Measurements from ENCODE around the gene MINK1. TPM values are rescaled to one million over a fixed set of nuclear protein-coding genes. Genes with fewer than 3 reads are reported as not detected.
"Not testable (repeated sequence)": the region's sequence is repeated elsewhere in the genome, so short reads cannot be mapped to it uniquely, and the experiment has no call there.

The MINK1 gene
- total RNA-seq, 4 donors from 2014 or later, result 29.3 to 48.6 (median 46.4) TPM

DNA sequence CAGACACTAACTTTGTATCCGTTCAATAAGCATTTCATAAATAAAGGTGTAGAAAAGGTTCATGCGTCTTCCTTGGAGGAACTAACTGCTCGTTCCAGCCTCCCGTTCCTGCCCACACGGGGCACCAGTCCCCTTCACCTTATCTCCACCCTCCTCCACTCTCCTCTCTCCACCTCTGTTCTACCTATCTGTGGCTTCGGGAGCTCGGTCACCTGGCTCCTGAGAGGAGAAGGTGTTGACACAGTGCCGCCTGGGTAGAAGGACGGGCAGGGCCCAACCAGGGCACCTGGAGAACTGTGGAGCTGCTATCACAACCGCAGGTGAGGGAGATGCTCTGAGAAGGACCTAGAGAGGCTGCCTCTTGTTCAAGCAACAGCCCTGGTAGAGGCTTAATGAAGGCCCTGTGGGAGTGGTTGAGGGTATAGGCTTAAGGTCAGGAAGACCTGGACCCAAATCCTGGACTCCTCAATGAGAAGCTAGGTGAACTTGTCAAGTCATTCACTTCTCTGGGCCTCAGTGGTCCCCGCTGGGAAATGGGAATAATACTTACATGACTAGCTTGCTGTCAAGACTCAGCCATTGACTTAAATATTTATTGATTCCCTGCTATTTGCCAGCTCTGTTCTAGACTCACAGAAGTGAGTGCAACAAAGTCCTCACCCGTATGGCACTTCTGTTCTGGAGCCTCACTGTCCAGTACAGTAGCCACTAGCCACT, 9.6 kb upstream of the MINK1 start:
- no peak for ATAC-seq
- 58 to 65% methylated on average over 7 to 8 of the region's 12 CpGs for WGBS, 2 donors (ENCODE audit: low coverage in 1 of 2)

DNA sequence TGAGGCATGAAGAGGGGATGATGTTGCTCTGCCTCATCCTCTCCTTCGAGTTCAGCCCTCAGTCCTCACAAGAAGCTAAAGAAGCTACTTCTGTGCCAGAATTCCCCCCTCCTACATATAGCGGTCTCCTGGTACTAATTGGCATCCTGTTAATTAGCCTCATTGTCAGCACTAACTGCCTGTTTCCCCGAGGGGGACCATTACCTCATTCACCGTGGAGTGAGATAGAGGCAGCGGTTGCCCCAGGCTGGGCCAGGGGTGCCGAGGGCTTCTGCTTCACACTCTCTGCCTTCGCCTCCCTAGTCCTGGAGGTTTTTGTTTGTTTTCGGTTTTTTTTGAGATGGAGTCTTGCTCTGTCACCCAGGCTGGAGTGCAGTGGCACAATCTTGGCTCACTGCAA, 5.7 kb upstream of the MINK1 start:
- ATAC-seq, result no peak
- Histone ChIP-seq H3K36me3 (peaks cover 0 to 16% of the 10 kb centered on the region in 2 donors), H3K27ac (no peak overlapping the region), H3K4me3 (no peak overlapping the region), H3K4me1 (no peaks in the 10 kb centered on the region), H3K27me3 (no peaks in the 10 kb centered on the region), H3K9me3 (no peaks in the 10 kb centered on the region)
- TF ChIP-seq EP300 (IDR thresholded peaks at IDR 0.05), result no peak
- TF ChIP-seq POLR2A (IDR thresholded peaks at IDR 0.05), result no peak
- TF ChIP-seq, protein P1, sequence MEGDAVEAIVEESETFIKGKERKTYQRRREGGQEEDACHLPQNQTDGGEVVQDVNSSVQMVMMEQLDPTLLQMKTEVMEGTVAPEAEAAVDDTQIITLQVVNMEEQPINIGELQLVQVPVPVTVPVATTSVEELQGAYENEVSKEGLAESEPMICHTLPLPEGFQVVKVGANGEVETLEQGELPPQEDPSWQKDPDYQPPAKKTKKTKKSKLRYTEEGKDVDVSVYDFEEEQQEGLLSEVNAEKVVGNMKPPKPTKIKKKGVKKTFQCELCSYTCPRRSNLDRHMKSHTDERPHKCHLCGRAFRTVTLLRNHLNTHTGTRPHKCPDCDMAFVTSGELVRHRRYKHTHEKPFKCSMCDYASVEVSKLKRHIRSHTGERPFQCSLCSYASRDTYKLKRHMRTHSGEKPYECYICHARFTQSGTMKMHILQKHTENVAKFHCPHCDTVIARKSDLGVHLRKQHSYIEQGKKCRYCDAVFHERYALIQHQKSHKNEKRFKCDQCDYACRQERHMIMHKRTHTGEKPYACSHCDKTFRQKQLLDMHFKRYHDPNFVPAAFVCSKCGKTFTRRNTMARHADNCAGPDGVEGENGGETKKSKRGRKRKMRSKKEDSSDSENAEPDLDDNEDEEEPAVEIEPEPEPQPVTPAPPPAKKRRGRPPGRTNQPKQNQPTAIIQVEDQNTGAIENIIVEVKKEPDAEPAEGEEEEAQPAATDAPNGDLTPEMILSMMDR (IDR thresholded peaks at IDR 0.05), result no peak
- no peak for TF ChIP-seq POLR2AphosphoS5 (IDR thresholded peaks at IDR 0.05)
- WGBS, 2 donors (ENCODE audit: low coverage in 1 of 2), result 77 to 85% methylated on average over 5 to 6 of the region's 8 CpGs

More for the DNA sequence above, 9.6 kb upstream of the MINK1 start:
- H3K27ac ChIP-seq, result no peak overlapping the region
- no peak for TF ChIP-seq EP300 (IDR thresholded peaks at IDR 0.05)
- TF ChIP-seq POLR2A (IDR thresholded peaks at IDR 0.05), result no peak
- TF ChIP-seq, protein P1 (IDR thresholded peaks at IDR 0.05), result no peak
- no peak for TF ChIP-seq POLR2AphosphoS5 (IDR thresholded peaks at IDR 0.05)
- no peaks in the 10 kb centered on the region for H3K27me3 ChIP-seq
- H3K9me3 ChIP-seq, result no peaks in the 10 kb centered on the region
- no peaks in the 10 kb centered on the region for H3K4me1 ChIP-seq
- H3K36me3 ChIP-seq, result peaks cover 0 to 55% of the 10 kb centered on the region in 2 donors
- no peak overlapping the region for H3K4me3 ChIP-seq

DNA sequence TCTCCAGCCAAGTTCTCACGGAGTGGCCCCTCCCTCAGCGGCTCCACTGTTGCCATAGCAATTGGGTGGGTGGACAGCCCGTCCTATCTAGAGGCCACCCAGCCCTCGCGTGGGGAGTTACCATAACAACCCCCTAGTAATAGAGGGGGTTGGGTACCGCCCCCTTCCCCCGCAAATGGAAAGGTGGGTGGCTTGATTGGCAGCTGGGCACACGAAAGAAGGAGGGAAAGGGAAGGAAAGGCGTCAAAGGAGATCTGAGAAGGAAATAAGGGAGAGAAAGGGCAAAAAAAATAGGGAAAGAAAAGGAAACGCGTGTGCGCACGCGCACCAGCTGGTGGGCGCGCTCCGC, 337 bp upstream of the MINK1 start:
- Histone ChIP-seq H3K4me1 (peaks cover 0 to 41% (median 16%) of the 10 kb centered on the region in 3 donors), H3K4me3 (peak overlapping the region; percentile 58 to 98), H3K27ac (peak overlapping the region in 3 of 4 donors; percentile 76 to 93 (median 91))
- peak; percentile 13 for ATAC-seq
- H3K36me3 ChIP-seq, H3K9me3 ChIP-seq, H3K27me3 ChIP-seq: not testable (repeated sequence)
- WGBS, 2 donors (ENCODE audit: low coverage in 1 of 2), result 1 to 2% methylated on average over 7 to 9 of the region's 17 CpGs

- Histone ChIP-seq H3K4me1 (peaks cover 0 to 53% (median 16%) of the 10 kb centered on the region in 3 donors), H3K27me3 (no peaks in the 10 kb centered on the region), H3K27ac (peak overlapping the region; percentile 40 to 97 (median 92)), H3K36me3 (no peaks in the 10 kb centered on the region), H3K9me3 (no peaks in the 10 kb centered on the region), H3K4me3 (peak overlapping the region; percentile 58 to 98)
- WGBS, 2 donors (ENCODE audit: low coverage in 1 of 2), result 0 to 2% methylated on average over 5 to 13 of the region's 15 CpGs
- no peak for ATAC-seq
- TF ChIP-seq POLR2A (IDR thresholded peaks at IDR 0.05) (no peak), POLR2AphosphoS5 (IDR thresholded peaks at IDR 0.05) (no peak), EP300 (IDR thresholded peaks at IDR 0.05) (no peak)
- TF ChIP-seq, protein P1 (IDR thresholded peaks at IDR 0.05), result no peak
Observed at GRCh38 chr17:4833941-4834680, 971 bp downstream of the MINK1 start.

GRCh38 chr17:4834681-4835020, 1.5 kb downstream of the MINK1 start:
- H3K36me3 ChIP-seq, result no peaks in the 10 kb centered on the region
- TF ChIP-seq, protein P1 (IDR thresholded peaks at IDR 0.05), result no peak
- no peak for TF ChIP-seq POLR2A (IDR thresholded peaks at IDR 0.05)
- TF ChIP-seq EP300 (IDR thresholded peaks at IDR 0.05), result no peak
- TF ChIP-seq POLR2AphosphoS5 (IDR thresholded peaks at IDR 0.05), result no peak
- WGBS, 2 donors (ENCODE audit: low coverage in 1 of 2), result 60% methylated on average over 2 of the region's 4 CpGs; no CpG with 5 or more reads in 1 of the 2 donors
- peak overlapping the region in 3 of 4 donors; percentile 91 to 97 (median 93) for H3K27ac ChIP-seq
- ATAC-seq, result no peak
- no peak overlapping the region for H3K4me3 ChIP-seq
- H3K4me1 ChIP-seq, result peaks cover 0 to 58% (median 16%) of the 10 kb centered on the region in 3 donors
- H3K27me3 ChIP-seq, result no peaks in the 10 kb centered on the region
- H3K9me3 ChIP-seq, result no peaks in the 10 kb centered on the region

Data from gastroesophageal sphincter (tissue), 4 donors.